Spleen (tissue), 7 donors: Measurements from ENCODE around the gene EEF1AKMT1.

Source experiments
- CTCF ChIP-seq, 11 experiments: fragments of 200-600 bp in 7 of 11; fragments of 450-650 bp in 4 of 11; sonication (generic) in 4 of 11; IDR thresholded peaks in 8 of 11; conservative IDR thresholded peaks in 3 of 11; 1 replicate in 7 of 11; 2 replicates in 4 of 11; pipeline versions ENCODE4 v1.4.0 to v1.8.0; 2016 to 2021; ENCODE audit warnings: antibody characterized with exemption in 11 of 11, inconsistent platforms in 4 of 11, mild to moderate bottlenecking in 1 of 11
- POLR2A ChIP-seq, 3 donors: fragments of 450-650 bp; IDR thresholded peaks; one replicate each; pipeline ENCODE4 v1.5.1; 2017; ENCODE audit warnings: antibody characterized with exemption in 3 of 3, mild to moderate bottlenecking in 1 of 3
- POLR2AphosphoS5 ChIP-seq, 3 donors: sonication (generic); formaldehyde crosslinking; IDR thresholded peaks; one replicate each; pipeline ENCODE4 v1.5.1; 2017; ENCODE audit warnings: antibody characterized with exemption in 3 of 3
- donor health status: DM: no; HTN: no; CAD: no; lungs with moderate emphysema.
- donor health status: DM: no; HTN: no; CAD: no.
- donor health status: DM: no; HTN: no; CAD: no.

GRCh38 chr13:20754009-20754408 is 19.8 kb downstream of the EEF1AKMT1 start:
- TF ChIP-seq CTCF (IDR thresholded peaks at IDR 0.05 in 8 of 11, conservative IDR thresholded peaks at IDR 0.05 in 3 of 11) (no peak), POLR2A (IDR thresholded peaks at IDR 0.05) (no peak), POLR2AphosphoS5 (IDR thresholded peaks at IDR 0.05) (no peak)
